Loucy (cell line): ENCODE data around the gene IL1A.

Experiments used
- CTCF ChIP-seq: fragments of 200-600 bp; sonication (generic); conservative IDR thresholded peaks from 2 replicates; pipeline ENCODE4 v1.5.1; 2014; ENCODE audit warnings: mild to moderate bottlenecking, antibody characterized with exemption, low read length
- EZH2phosphoT487 ChIP-seq: fragments of 200-600 bp; IDR thresholded peaks from 2 replicates; pipeline ENCODE4 v1.6.1; 2018; ENCODE audit warnings: antibody characterized with exemption, mild to moderate bottlenecking, moderate library complexity, borderline replicate concordance

DNA sequence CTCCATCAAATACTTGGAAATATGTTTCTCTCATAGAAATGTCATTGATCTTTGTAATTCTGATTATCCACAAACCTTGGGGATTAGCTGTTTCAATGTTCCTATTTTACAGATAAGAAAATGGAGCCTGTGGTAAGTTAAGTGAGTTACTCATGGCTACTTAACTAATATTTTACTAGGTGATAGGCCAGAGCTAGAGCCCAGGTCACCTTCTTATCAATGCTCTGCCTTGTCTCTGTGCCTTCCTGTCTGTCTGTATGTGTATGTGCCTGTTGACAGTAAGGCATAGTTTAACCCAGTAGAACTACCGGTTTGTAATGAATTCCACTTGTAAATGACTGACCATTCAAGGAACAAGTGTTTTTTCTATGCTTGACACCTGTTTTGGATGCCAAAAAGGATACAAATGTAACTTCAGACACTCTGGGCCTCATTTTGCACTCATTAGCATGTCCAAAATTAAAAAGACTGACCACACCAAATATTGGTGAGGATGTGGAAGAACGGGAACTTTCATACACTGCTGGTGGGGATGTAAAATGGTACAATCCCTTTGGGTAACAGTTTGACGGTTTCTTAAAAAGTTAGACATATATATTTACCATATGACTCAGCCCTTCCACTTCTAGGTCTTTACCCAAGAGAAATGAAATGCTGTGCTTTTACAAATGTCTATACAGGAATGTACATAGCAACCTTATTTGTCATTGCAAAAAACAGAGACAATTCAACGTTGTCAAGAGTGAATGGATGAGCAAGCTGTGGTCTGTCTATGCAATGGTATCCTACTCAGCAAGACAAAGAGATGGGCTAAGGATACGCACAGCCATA is 19.6 kb upstream of the IL1A start:
- TF ChIP-seq CTCF (no peak), EZH2phosphoT487 (no peak)
